Measurements from ENCODE around the gene KRTAP24-1.

Gene KRTAP24-1

GRCh38 chr21:30282850-30283249 is at the start of gene KRTAP24-1:
TSS of gene KRTAP24-1 (minus strand) at chr21:30282950. CDS start at chr21:30282932, 18 bp downstream.
- peaks cover 8% of the 10 kb centered on the region for H3K27me3 Mint-ChIP-seq (ENCODE audit: low read depth, poor library complexity)
- no peak for TF ChIP-seq CTCF (IDR thresholded peaks at IDR 0.05)
- H3K9me3 Mint-ChIP-seq, result no peaks in the 10 kb centered on the region
- no peak within 1 kb of the TSS for H3K27ac Mint-ChIP-seq
- no peak for DNase-seq
- no peaks in the 10 kb centered on the region for H3K4me1 Mint-ChIP-seq
- no peaks in the 10 kb centered on the region for H3K36me3 Mint-ChIP-seq (ENCODE audit: low read depth)
- no peak within 1 kb of the TSS for H3K4me3 Mint-ChIP-seq

- Mint-ChIP-seq H3K4me3 (no peak overlapping the region), H3K27ac (no peak overlapping the region), H3K27me3 (ENCODE audit: low read depth, poor library complexity) (peaks cover 3% of the 10 kb centered on the region), H3K9me3 (peaks cover 15% of the 10 kb centered on the region), H3K4me1 (no peaks in the 10 kb centered on the region), H3K36me3 (ENCODE audit: low read depth) (no peaks in the 10 kb centered on the region)
- TF ChIP-seq CTCF (IDR thresholded peaks at IDR 0.05), result no peak
- no peak for DNase-seq
Observed at GRCh38 chr21:30329203-30329875, 46.6 kb upstream of the KRTAP24-1 start.

- no peak for DNase-seq
Observed at GRCh38 chr21:30326390-30326789, 43.6 kb upstream of the KRTAP24-1 start.

GRCh38 chr21:30320215-30320614 is 37.5 kb upstream of the KRTAP24-1 start, which contains the start of gene KRTAP26-1:
TSS of gene KRTAP26-1 (minus strand) at chr21:30320315. CDS start at chr21:30320035, 280 bp downstream.
- Mint-ChIP-seq H3K4me3 (no peak within 1 kb of the TSS), H3K4me1 (no peaks in the 10 kb centered on the region), H3K27me3 (ENCODE audit: low read depth, poor library complexity) (peaks cover 5% of the 10 kb centered on the region), H3K36me3 (ENCODE audit: low read depth) (no peaks in the 10 kb centered on the region), H3K9me3 (no peaks in the 10 kb centered on the region), H3K27ac (no peak within 1 kb of the TSS)
- TF ChIP-seq CTCF (IDR thresholded peaks at IDR 0.05), result no peak
- DNase-seq, result no peak

More at GRCh38 chr21:30326390-30326789, 43.6 kb upstream of the KRTAP24-1 start:
- Mint-ChIP-seq H3K4me3 (no peak overlapping the region), H3K9me3 (peaks cover 15% of the 10 kb centered on the region), H3K4me1 (no peaks in the 10 kb centered on the region), H3K27ac (no peak overlapping the region), H3K27me3 (ENCODE audit: low read depth, poor library complexity) (no peaks in the 10 kb centered on the region), H3K36me3 (ENCODE audit: low read depth) (no peaks in the 10 kb centered on the region)
- TF ChIP-seq CTCF (IDR thresholded peaks at IDR 0.05), result no peak

- no peak overlapping the region for H3K27ac Mint-ChIP-seq
- H3K27me3 Mint-ChIP-seq (ENCODE audit: low read depth, poor library complexity), result peaks cover 12% of the 10 kb centered on the region
- TF ChIP-seq CTCF (IDR thresholded peaks at IDR 0.05), result no peak
- H3K4me1 Mint-ChIP-seq, result no peaks in the 10 kb centered on the region
- no peaks in the 10 kb centered on the region for H3K9me3 Mint-ChIP-seq
- H3K36me3 Mint-ChIP-seq (ENCODE audit: low read depth), result no peaks in the 10 kb centered on the region
- DNase-seq, result no peak
- no peak overlapping the region for H3K4me3 Mint-ChIP-seq
Observed at GRCh38 chr21:30315701-30316100, 33.0 kb upstream of the KRTAP24-1 start.

- DNase-seq, result no peak
- TF ChIP-seq CTCF (IDR thresholded peaks at IDR 0.05), result no peak
- Mint-ChIP-seq H3K36me3 (ENCODE audit: low read depth) (no peaks in the 10 kb centered on the region), H3K27ac (no peak overlapping the region), H3K27me3 (ENCODE audit: low read depth, poor library complexity) (no peaks in the 10 kb centered on the region), H3K4me3 (no peak overlapping the region), H3K9me3 (no peaks in the 10 kb centered on the region), H3K4me1 (no peaks in the 10 kb centered on the region)
Observed at GRCh38 chr21:30306884-30307283, 24.1 kb upstream of the KRTAP24-1 start.

All from nephron progenitor cell (in vitro differentiated cells).